ENCODE results near the gene SGMS1. TPM values are rescaled to one million over a fixed set of nuclear protein-coding genes. Genes with fewer than 3 reads are reported as not detected.

SGMS1 gene
- total RNA-seq, 2 experiments from 2014 or later: 24.8 to 25.2 TPM

DNA sequence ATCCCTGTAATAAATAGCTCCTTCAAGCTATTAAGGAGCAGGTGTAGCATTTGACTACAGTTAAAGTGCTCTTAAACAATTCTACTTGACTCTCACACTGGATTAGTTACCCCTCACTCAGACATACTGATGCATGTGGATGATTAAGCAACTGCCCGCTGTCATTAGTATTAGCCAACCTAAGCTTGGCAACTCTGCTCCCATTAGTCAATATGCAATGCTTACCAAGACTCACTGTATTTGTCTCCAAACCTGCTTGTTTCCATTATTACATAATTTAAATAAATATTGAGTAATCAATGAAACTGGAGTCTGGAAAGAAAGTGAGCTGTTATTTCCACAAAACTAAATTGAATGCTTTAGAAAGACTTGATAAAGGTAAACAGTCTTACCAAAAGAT is 228.5 kb downstream of the SGMS1 start:
- Histone ChIP-seq H3K9me3 (ENCODE audit: control insufficient read depth in 1 of 2, insufficient read depth in 1 of 2, low read length in 2 of 2) (no peaks in the 10 kb centered on the region), H3K27ac (ENCODE audit: low read depth in 1 of 2, low read length in 2 of 2) (no peak overlapping the region), H3K4me1 (ENCODE audit: insufficient read depth, low read length) (peaks cover 4% of the 10 kb centered on the region), H3K4me3 (ENCODE audit: low read length) (no peak overlapping the region), H3K36me3 (ENCODE audit: insufficient read depth, low read length) (no peaks in the 10 kb centered on the region), H3K27me3 (ENCODE audit: control insufficient read depth in 1 of 2, insufficient read depth in 2 of 2, low read length in 2 of 2) (no peaks in the 10 kb centered on the region)
- intact Hi-C loops (cut with DNase I, micrococcal nuclease): no loop called here
- no peak overlapping the region for H3K4me3 Mint-ChIP-seq
- POLR2A ChIA-PET: interaction anchor here (1.2 kb wide), 1 partner anchor 9 kb away, joined by 4 read pairs; no protein-coding TSS in a partner anchor
- H3K27ac Mint-ChIP-seq: peak overlapping the region; percentile 5
- TF ChIP-seq, protein P1, sequence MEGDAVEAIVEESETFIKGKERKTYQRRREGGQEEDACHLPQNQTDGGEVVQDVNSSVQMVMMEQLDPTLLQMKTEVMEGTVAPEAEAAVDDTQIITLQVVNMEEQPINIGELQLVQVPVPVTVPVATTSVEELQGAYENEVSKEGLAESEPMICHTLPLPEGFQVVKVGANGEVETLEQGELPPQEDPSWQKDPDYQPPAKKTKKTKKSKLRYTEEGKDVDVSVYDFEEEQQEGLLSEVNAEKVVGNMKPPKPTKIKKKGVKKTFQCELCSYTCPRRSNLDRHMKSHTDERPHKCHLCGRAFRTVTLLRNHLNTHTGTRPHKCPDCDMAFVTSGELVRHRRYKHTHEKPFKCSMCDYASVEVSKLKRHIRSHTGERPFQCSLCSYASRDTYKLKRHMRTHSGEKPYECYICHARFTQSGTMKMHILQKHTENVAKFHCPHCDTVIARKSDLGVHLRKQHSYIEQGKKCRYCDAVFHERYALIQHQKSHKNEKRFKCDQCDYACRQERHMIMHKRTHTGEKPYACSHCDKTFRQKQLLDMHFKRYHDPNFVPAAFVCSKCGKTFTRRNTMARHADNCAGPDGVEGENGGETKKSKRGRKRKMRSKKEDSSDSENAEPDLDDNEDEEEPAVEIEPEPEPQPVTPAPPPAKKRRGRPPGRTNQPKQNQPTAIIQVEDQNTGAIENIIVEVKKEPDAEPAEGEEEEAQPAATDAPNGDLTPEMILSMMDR (IDR thresholded peaks at IDR 0.05): no peak
- peak in 2 of 14 experiments; percentile 48 to 65 for DNase-seq
- CTCF ChIA-PET: no interaction called here
- no peak for ATAC-seq (ENCODE audit: poor library complexity)
- H3K36me3 Mint-ChIP-seq (ENCODE audit: low read depth): peaks cover 5% of the 10 kb centered on the region
- H3K27me3 Mint-ChIP-seq: no peaks in the 10 kb centered on the region
- H3K9me3 Mint-ChIP-seq: no peaks in the 10 kb centered on the region
- peaks cover 74% of the 10 kb centered on the region for H3K4me1 Mint-ChIP-seq (ENCODE audit: low read depth)

GRCh38 chr10:50394832-50395231 is 228.9 kb downstream of the SGMS1 start:
- TF ChIP-seq, protein P1 (IDR thresholded peaks at IDR 0.05): no peak
- H3K4me1 Mint-ChIP-seq (ENCODE audit: low read depth): peaks cover 70% of the 10 kb centered on the region
- intact Hi-C loops (cut with DNase I, micrococcal nuclease): no loop called here
- no peak overlapping the region for H3K4me3 Mint-ChIP-seq
- Histone ChIP-seq H3K9me3 (ENCODE audit: control insufficient read depth in 1 of 2, insufficient read depth in 1 of 2, low read length in 2 of 2) (no peaks in the 10 kb centered on the region), H3K4me1 (ENCODE audit: insufficient read depth, low read length) (peaks cover 4% of the 10 kb centered on the region), H3K36me3 (ENCODE audit: insufficient read depth, low read length) (no peaks in the 10 kb centered on the region), H3K27me3 (ENCODE audit: control insufficient read depth in 1 of 2, insufficient read depth in 2 of 2, low read length in 2 of 2) (no peaks in the 10 kb centered on the region), H3K27ac (ENCODE audit: low read depth in 1 of 2, low read length in 2 of 2) (no peak overlapping the region), H3K4me3 (ENCODE audit: low read length) (no peak overlapping the region)
- ATAC-seq (ENCODE audit: poor library complexity) (no peak), DNase-seq (peak in 2 of 14 experiments; percentile 30 to 53)
- H3K27ac Mint-ChIP-seq: peak overlapping the region; percentile 5
- H3K36me3 Mint-ChIP-seq (ENCODE audit: low read depth): peaks cover 5% of the 10 kb centered on the region
- ChIA-PET POLR2A (interaction anchor here (1.2 kb wide), 1 partner anchor 9 kb away, joined by 4 read pairs; no protein-coding TSS in a partner anchor), CTCF (no interaction called here)
- no peaks in the 10 kb centered on the region for H3K9me3 Mint-ChIP-seq
- no peaks in the 10 kb centered on the region for H3K27me3 Mint-ChIP-seq

GRCh38 chr10:50393784-50394467 is 229.8 kb downstream of the SGMS1 start:
- no peaks in the 10 kb centered on the region for H3K36me3 Mint-ChIP-seq (ENCODE audit: low read depth)
- no peaks in the 10 kb centered on the region for H3K9me3 Mint-ChIP-seq
- DNase-seq (no peak), ATAC-seq (ENCODE audit: poor library complexity) (no peak)
- no peak overlapping the region for H3K27ac ChIP-seq (ENCODE audit: low read depth in 1 of 2, low read length in 2 of 2)
- H3K27me3 ChIP-seq (ENCODE audit: control insufficient read depth in 1 of 2, insufficient read depth in 2 of 2, low read length in 2 of 2): no peaks in the 10 kb centered on the region
- H3K27me3 Mint-ChIP-seq: no peaks in the 10 kb centered on the region
- H3K4me3 ChIP-seq (ENCODE audit: low read length): no peak overlapping the region
- peaks cover 4% of the 10 kb centered on the region for H3K4me1 ChIP-seq (ENCODE audit: insufficient read depth, low read length)
- H3K36me3 ChIP-seq (ENCODE audit: insufficient read depth, low read length): no peaks in the 10 kb centered on the region
- CTCF ChIA-PET: no interaction called here
- H3K4me3 Mint-ChIP-seq: no peak overlapping the region
- intact Hi-C loops (cut with DNase I, micrococcal nuclease): no loop called here
- H3K9me3 ChIP-seq (ENCODE audit: control insufficient read depth in 1 of 2, insufficient read depth in 1 of 2, low read length in 2 of 2): no peaks in the 10 kb centered on the region
- H3K27ac Mint-ChIP-seq: no peak overlapping the region
- peaks cover 62% of the 10 kb centered on the region for H3K4me1 Mint-ChIP-seq (ENCODE audit: low read depth)
- TF ChIP-seq, protein P1 (IDR thresholded peaks at IDR 0.05): no peak
- POLR2A ChIA-PET: no interaction called here

Measured in CD4-positive, alpha-beta T cell (primary cell).